Fibroblast of mammary gland (primary cell): Measurements from ENCODE around the gene PACS2.
A peak's percentile ranks its signal among the peaks of the same experiment; 100 is the strongest.

Experiments used
- DNase-seq: peaks from one replicate; pipeline ENCODE4 v3.0.0-alpha.2; 2010; ENCODE audit warnings: low read depth
- H3K4me3 ChIP-seq: 2 replicates; pipeline ENCODE4 v1.5.1; 2011; ENCODE audit warnings: low read depth, mild to moderate bottlenecking, low read length, moderate library complexity; ENCODE audit not compliant: control insufficient read depth
- TF ChIP-seq, protein P1 (sequence below): conservative IDR thresholded peaks from 2 replicates; pipeline ENCODE4 v1.5.1; 2011; ENCODE audit warnings: low read depth, low read length, inconsistent platforms; ENCODE audit not compliant: control insufficient read depth, insufficient read depth

The PACS2 gene

DNA sequence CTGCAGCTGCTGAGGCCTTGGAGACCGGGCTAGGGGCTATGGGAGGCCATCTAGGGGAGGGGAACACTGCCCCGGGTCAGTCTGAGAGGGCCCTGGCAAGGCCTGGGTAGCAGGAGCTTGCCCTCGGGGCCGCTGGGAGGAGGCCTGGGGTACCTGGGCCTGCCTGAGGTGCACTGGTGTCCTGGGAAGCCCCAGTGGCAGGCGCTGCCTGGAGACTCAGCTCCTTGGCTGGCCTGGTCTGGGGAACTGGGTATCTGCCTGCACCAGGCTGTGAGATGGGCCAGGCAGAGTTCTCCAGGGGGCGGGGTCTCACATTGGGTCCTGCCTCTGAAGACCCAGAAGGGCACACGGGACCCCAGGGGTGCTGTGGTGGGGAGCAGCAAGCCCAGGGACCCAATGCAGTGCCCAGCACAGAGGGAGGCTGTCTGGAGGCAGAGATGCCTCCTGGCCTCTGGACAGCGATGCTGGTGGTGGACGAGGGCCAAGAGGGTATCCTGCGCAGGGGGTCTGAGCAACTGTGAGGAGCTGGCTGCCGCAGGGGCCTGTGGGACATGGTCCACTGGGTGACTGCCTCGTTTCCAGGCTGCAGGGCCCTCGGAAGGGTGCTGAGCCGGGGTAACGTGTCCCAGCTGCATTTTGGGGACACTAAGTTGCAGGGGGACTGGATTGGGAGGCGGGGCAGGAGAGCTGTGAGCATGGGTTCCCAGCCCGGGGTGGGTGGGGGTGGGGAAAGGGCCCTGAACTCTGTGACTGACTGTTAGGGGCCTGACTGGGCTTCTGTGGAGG is 97.6 kb downstream of the PACS2 start:
- H3K4me3 ChIP-seq: no peak overlapping the region
- TF ChIP-seq, protein P1, sequence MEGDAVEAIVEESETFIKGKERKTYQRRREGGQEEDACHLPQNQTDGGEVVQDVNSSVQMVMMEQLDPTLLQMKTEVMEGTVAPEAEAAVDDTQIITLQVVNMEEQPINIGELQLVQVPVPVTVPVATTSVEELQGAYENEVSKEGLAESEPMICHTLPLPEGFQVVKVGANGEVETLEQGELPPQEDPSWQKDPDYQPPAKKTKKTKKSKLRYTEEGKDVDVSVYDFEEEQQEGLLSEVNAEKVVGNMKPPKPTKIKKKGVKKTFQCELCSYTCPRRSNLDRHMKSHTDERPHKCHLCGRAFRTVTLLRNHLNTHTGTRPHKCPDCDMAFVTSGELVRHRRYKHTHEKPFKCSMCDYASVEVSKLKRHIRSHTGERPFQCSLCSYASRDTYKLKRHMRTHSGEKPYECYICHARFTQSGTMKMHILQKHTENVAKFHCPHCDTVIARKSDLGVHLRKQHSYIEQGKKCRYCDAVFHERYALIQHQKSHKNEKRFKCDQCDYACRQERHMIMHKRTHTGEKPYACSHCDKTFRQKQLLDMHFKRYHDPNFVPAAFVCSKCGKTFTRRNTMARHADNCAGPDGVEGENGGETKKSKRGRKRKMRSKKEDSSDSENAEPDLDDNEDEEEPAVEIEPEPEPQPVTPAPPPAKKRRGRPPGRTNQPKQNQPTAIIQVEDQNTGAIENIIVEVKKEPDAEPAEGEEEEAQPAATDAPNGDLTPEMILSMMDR: no peak
- no peak for DNase-seq

DNA sequence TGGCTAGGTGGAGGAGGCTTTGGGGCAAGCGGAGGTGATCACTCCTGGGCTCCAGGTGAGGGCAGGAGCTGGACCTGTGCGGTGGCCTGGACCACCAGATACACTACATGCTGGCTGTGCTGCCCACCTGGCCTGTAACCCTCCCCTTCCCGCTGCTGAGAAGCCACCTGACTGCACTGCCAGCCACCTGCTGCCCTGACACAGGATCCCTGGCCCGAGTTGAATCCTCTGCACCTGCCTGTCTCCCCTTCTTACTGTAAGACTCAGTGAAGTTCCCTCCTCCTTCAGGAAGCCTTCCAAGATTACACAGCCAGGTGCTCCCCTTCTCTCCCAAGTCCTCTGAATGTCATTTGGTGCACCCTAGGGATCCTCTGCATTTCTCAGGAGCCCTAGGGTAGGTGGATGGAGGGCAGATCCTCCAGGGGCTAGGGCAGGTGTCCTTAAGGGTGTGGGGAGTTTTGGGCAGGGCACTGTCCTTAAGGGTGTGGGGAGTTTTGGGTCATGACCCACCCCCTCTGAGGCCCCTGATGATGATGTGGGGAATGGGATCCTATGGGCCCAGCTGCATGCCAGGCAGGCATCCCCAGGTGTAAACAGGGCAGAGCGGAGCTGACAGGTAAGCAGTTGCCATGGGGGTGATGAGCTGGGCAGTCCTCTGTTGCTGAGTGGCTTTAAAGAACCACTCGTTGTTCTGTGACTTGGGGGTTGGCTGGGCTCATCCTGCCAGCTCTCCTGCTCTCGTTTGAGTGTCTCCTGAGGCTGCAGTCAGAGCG is 98.4 kb downstream of the PACS2 start:
- no peak for DNase-seq
- TF ChIP-seq, protein P1: no peak
- no peak overlapping the region for H3K4me3 ChIP-seq

DNA sequence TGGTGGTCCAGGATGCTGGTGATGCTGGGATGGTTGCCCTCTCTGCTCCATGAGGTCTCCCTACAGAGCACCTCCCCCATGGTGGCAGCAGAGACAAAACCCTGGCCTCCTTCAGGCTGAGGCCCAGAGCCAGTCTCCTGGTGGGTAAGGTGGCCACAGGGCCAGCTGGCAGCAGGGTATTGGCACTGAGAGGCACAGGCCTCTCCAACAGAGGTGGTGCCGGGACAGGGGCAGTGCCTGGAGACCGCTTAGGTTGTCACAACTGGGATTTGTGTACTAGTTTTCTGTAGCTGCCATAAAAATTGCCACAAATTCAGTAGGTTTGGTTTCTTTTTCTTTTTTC is 99.0 kb downstream of the PACS2 start:
- no peak overlapping the region for H3K4me3 ChIP-seq
- no peak for DNase-seq
- TF ChIP-seq, protein P1: no peak

DNA sequence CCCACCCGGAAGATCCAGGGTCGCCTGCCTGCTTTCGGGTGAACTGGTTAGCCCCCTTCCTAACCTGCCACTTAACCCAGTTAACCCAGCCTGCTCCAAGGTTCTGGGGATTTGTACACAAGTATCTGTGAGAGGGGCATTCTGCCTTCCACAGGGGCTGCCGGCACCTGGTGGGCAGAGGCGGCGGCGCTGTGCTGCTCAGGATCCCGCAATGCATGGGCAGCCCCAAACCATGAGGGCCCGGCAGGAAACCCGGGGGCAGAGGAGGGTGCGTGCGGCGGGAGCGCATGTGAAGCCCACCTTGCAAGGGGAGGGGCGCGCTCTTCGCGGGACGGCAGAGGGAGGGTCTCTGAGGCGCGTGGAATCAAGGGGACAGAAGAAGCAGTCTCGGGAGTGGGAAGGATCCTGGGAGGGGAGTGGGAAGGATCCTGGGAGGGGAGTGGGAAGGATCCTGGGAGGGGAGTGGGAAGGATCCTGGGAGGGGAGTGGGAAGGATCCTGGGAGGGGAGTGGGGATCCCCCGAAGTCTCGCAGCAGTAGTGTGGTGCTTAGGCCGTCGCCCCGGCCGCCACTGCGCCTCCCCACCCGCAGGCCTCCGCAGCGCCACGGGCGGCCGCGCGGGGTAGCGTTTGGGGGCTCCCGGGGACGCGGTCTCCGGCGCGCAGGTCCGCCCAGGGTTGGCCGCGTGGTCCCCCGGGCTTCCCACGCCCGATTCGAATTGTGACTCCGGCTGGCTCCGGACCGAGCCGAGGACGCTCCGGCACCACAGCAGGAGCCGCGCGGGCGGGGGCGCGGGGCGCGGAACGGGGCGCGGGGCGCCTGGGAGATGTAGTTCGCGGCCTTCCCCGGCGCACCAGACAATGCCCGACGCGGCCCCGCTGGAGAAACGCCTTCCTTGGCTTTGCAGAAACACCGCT is 100.2 kb downstream of the PACS2 start:
- H3K4me3 ChIP-seq: peak overlapping the region; percentile 28
- TF ChIP-seq, protein P1: no peak
- peak; percentile 61 for DNase-seq

DNA sequence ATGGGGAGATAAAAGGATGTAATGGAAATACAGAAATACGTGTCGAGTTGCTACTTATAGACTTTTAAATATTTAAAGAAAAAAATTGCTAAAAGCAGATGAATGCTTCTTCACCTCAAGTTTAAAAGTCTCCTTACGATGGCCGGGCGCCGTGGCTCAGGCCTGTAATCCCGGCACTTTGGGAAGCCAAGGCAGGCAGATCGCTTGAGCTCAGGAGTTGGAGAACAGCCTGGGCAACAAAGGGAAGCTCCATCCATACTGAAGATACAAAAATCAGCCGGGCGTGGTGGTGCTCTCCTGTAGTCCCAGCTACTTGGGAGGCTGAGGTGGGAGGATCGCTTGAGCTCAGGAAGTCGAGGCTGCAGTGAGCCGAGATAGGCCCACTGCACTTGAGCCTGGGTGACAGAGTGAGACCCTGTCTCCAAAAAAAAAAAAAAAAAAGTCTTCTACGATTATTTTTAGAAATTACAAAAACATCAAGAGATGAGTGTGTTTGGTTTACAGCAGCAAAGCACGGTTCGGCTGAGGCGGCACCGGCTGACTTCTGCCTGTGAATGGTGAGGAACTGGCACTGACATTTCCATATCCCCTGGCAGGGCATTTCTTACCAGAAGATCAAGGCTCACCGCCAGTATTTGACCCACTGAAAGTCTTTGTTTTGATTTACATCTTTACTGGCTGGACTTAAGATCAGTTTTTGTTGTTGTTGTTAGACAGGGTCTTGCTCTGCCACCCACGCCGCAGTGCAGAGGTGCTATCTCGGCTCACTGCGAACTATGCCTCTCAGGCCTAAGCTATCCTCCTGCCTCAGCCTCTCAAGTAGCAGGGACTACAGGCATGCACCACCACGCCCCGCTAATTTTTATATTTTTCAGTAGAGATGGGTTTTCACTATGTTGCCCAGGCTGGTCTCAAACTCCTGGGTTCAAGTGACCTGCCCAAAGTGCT is 101.2 kb downstream of the PACS2 start:
- DNase-seq: no peak
- no peak overlapping the region for H3K4me3 ChIP-seq
- TF ChIP-seq, protein P1: no peak
